Measurements from ENCODE around the gene FGD6.

Gene FGD6

DNA sequence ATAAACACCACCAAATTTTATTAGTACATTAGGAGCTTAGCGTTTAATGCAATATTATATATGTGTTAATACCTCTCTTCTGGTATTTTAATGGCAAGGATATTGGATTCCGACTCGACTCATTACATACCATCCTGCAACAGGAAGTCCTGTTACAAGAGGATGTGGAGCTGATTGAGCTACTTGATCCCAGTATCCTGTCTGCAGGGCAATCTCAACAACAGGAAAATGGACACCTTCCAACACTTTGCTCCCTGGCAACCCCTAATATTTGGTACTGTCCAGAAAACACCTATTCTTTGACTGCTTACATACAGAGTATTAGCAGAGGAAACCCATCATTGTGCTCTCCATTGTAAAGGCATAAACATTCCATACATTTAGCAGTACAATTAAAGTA lies 45.5 kb upstream of the FGD6 start:
- Histone ChIP-seq H3K9ac (ENCODE audit: low read length) (no peak overlapping the region), H3K4me3 (ENCODE audit: insufficient read depth, low read length, poor library complexity, severe bottlenecking) (no peak overlapping the region), H3K9me3 (ENCODE audit: insufficient read depth, low read length) (no peaks in the 10 kb centered on the region), H4K20me1 (ENCODE audit: low read depth, low read length) (no peaks in the 10 kb centered on the region), H3K27ac (ENCODE audit: low read depth, low read length) (no peak overlapping the region), H3K36me3 (ENCODE audit: low read length) (peaks cover 30% of the 10 kb centered on the region; the same call in 1 of the 2 replicates), H3K27me3 (ENCODE audit: low read length) (no peaks in the 10 kb centered on the region), H3F3A (ENCODE audit: insufficient read depth) (no peaks in the 10 kb centered on the region), H2AFZ (ENCODE audit: low read depth, low read length, severe bottlenecking) (no peak overlapping the region), H3K9me2 (replicated peaks; ENCODE audit: insufficient read depth, low read length) (no peaks in the 10 kb centered on the region), H3K79me2 (ENCODE audit: insufficient read depth, low read length) (0 out of 2 replicates have a peak, but pooled peaks cover 4% of the 10 kb centered on the region), H3K4me2 (ENCODE audit: low read depth, low read length, poor library complexity, severe bottlenecking) (no peak overlapping the region)
- no peak for TF ChIP-seq EZH2phosphoT487 (conservative IDR thresholded peaks at IDR 0.05; ENCODE audit: low read length)

DNA sequence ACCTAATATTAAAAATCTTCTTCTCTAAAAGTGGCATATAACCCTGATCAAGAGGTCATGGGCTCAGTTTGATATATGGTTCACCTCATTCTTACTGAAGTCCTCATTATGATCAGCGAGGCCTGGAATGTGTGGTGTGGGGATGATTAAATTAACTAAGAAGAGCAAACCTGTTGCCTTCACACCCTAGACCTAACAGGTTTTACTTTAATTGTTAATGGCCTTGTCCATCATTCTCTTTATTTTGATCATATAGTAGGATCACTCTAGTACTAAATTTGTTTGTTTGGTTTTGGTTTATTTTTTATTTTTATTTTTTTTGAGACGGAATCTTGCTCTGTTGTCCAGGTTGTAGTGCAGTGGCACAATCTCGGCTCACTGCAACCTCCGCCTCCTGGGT lies 43.8 kb upstream of the FGD6 start:
- Histone ChIP-seq H2AFZ (ENCODE audit: low read depth, low read length, severe bottlenecking) (no peak overlapping the region), H3K79me2 (ENCODE audit: insufficient read depth, low read length) (0 out of 2 replicates have a peak, but pooled peaks cover 4% of the 10 kb centered on the region), H3K9me2 (replicated peaks; ENCODE audit: insufficient read depth, low read length) (no peaks in the 10 kb centered on the region), H3K4me2 (ENCODE audit: low read depth, low read length, poor library complexity, severe bottlenecking) (no peak overlapping the region), H3K4me3 (ENCODE audit: insufficient read depth, low read length, poor library complexity, severe bottlenecking) (no peak overlapping the region), H3F3A (ENCODE audit: insufficient read depth) (no peaks in the 10 kb centered on the region), H3K27me3 (ENCODE audit: low read length) (no peaks in the 10 kb centered on the region), H3K9me3 (ENCODE audit: insufficient read depth, low read length) (no peaks in the 10 kb centered on the region), H3K36me3 (ENCODE audit: low read length) (peaks cover 26% of the 10 kb centered on the region), H4K20me1 (ENCODE audit: low read depth, low read length) (no peaks in the 10 kb centered on the region), H3K9ac (ENCODE audit: low read length) (no peak overlapping the region), H3K27ac (ENCODE audit: low read depth, low read length) (no peak overlapping the region)
- no peak for TF ChIP-seq EZH2phosphoT487 (conservative IDR thresholded peaks at IDR 0.05; ENCODE audit: low read length)
- TF ChIP-seq, protein P1, sequence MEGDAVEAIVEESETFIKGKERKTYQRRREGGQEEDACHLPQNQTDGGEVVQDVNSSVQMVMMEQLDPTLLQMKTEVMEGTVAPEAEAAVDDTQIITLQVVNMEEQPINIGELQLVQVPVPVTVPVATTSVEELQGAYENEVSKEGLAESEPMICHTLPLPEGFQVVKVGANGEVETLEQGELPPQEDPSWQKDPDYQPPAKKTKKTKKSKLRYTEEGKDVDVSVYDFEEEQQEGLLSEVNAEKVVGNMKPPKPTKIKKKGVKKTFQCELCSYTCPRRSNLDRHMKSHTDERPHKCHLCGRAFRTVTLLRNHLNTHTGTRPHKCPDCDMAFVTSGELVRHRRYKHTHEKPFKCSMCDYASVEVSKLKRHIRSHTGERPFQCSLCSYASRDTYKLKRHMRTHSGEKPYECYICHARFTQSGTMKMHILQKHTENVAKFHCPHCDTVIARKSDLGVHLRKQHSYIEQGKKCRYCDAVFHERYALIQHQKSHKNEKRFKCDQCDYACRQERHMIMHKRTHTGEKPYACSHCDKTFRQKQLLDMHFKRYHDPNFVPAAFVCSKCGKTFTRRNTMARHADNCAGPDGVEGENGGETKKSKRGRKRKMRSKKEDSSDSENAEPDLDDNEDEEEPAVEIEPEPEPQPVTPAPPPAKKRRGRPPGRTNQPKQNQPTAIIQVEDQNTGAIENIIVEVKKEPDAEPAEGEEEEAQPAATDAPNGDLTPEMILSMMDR (IDR thresholded peaks at IDR 0.05; ENCODE audit: insufficient read depth, low read length, poor library complexity, severe bottlenecking), result no peak

DNA sequence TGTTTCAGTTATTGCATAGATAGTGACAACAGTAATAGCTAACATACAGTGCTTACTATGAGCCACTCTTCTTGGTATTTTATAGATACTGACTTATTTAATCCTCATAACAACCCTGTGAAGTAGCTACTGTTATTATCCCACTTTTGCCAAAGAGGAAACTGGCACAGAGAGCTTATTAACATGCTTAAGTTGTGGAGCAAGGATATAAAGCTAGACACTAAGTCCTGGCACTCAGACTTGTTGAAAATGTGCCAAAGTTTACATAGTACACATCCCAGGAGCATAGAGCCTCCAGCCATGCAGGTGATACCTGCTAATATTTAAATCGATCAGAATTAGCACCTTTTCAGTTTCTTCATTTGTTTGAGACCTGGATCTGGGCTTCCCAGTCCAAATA lies 42.1 kb upstream of the FGD6 start:
- Histone ChIP-seq H4K20me1 (ENCODE audit: low read depth, low read length) (no peaks in the 10 kb centered on the region), H3K9me2 (replicated peaks; ENCODE audit: insufficient read depth, low read length) (no peaks in the 10 kb centered on the region), H3K9me3 (ENCODE audit: insufficient read depth, low read length) (no peaks in the 10 kb centered on the region), H3K27ac (ENCODE audit: low read depth, low read length) (no peak overlapping the region), H3K27me3 (ENCODE audit: low read length) (no peaks in the 10 kb centered on the region), H2AFZ (ENCODE audit: low read depth, low read length, severe bottlenecking) (no peak overlapping the region), H3K79me2 (ENCODE audit: insufficient read depth, low read length) (0 out of 2 replicates have a peak, but pooled peaks cover 4% of the 10 kb centered on the region), H3K36me3 (ENCODE audit: low read length) (peaks cover 22% of the 10 kb centered on the region), H3F3A (ENCODE audit: insufficient read depth) (no peaks in the 10 kb centered on the region), H3K4me3 (ENCODE audit: insufficient read depth, low read length, poor library complexity, severe bottlenecking) (no peak overlapping the region), H3K4me2 (ENCODE audit: low read depth, low read length, poor library complexity, severe bottlenecking) (no peak overlapping the region), H3K9ac (ENCODE audit: low read length) (no peak overlapping the region)
- TF ChIP-seq, protein P1 (IDR thresholded peaks at IDR 0.05; ENCODE audit: insufficient read depth, low read length, poor library complexity, severe bottlenecking), result no peak
- TF ChIP-seq EZH2phosphoT487 (conservative IDR thresholded peaks at IDR 0.05; ENCODE audit: low read length), result no peak

DNA sequence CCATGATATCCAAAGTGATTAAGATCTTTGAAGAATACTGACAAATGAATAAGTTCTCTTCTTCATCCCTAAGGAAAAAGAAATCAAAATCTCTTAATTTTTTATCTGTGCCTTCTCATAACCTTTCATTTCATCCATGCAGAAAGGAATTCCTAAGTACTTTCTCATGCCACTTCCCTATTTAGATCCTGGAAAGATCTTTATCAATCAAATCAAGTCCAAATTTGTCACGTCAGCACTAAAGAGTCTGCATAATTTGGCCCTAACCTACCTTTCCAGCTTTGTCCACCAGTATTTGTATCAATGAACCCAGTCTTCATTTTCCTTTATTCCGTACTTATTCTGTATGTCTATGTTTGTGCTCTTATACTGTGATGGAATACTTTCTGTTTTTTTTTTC lies 41.5 kb upstream of the FGD6 start:
- Histone ChIP-seq H4K20me1 (ENCODE audit: low read depth, low read length) (no peaks in the 10 kb centered on the region), H2AFZ (ENCODE audit: low read depth, low read length, severe bottlenecking) (no peak overlapping the region), H3K36me3 (ENCODE audit: low read length) (peaks cover 24% of the 10 kb centered on the region), H3K4me2 (ENCODE audit: low read depth, low read length, poor library complexity, severe bottlenecking) (no peak overlapping the region), H3K4me3 (ENCODE audit: insufficient read depth, low read length, poor library complexity, severe bottlenecking) (no peak overlapping the region), H3K27ac (ENCODE audit: low read depth, low read length) (no peak overlapping the region), H3K9me3 (ENCODE audit: insufficient read depth, low read length) (no peaks in the 10 kb centered on the region), H3F3A (ENCODE audit: insufficient read depth) (no peaks in the 10 kb centered on the region), H3K27me3 (ENCODE audit: low read length) (no peaks in the 10 kb centered on the region), H3K9me2 (replicated peaks; ENCODE audit: insufficient read depth, low read length) (no peaks in the 10 kb centered on the region), H3K79me2 (ENCODE audit: insufficient read depth, low read length) (0 out of 2 replicates have a peak, but pooled peaks cover 4% of the 10 kb centered on the region), H3K9ac (ENCODE audit: low read length) (no peak overlapping the region)
- TF ChIP-seq EZH2phosphoT487 (conservative IDR thresholded peaks at IDR 0.05; ENCODE audit: low read length), result no peak
- TF ChIP-seq, protein P1 (IDR thresholded peaks at IDR 0.05; ENCODE audit: insufficient read depth, low read length, poor library complexity, severe bottlenecking), result no peak

Data from SU-DHL-6 (cell line).